Gastroesophageal sphincter (tissue), 4 donors: Measurements from ENCODE around the gene EML4. TPM values are rescaled to one million over a fixed set of nuclear protein-coding genes. Genes with fewer than 3 reads are reported as not detected.

Experiments used
- ATAC-seq: fragments of 150-250 bp; one replicate; pipeline ENCODE4 v1.9.1; 2016; ENCODE audit warnings: mild to moderate bottlenecking, moderate library complexity
- H3K27ac ChIP-seq, 4 donors: fragments of 200-600 bp; sonication (generic) in 3 of 4; 1 replicate in 3 of 4; 2 replicates in 1 of 4; pipeline ENCODE4 v1.5.1; 2016 to 2019
- H3K27me3 ChIP-seq: fragments of 200-600 bp; sonication (generic); one replicate; pipeline ENCODE4 v1.5.1; 2019
- H3K36me3 ChIP-seq, 2 donors: fragments of 200-600 bp; sonication (generic); one replicate each; pipeline ENCODE4 v1.5.1; 2019; ENCODE audit warnings: control low read depth in 1 of 2
- H3K4me1 ChIP-seq, 3 donors: fragments of 200-600 bp; sonication (generic); 1 replicate in 2 of 3; 2 replicates in 1 of 3; pipeline ENCODE4 v1.5.1; 2016 to 2019; ENCODE audit warnings: control low read depth in 2 of 3
- H3K4me3 ChIP-seq, 2 donors: fragments of 200-600 bp; sonication (generic); one replicate each; pipeline ENCODE4 v1.5.1; 2019; ENCODE audit warnings: mild to moderate bottlenecking in 1 of 2, moderate library complexity in 1 of 2
- H3K9me3 ChIP-seq, 3 donors: fragments of 200-600 bp; sonication (generic); one replicate each; pipeline ENCODE4 v1.5.1; 2017 to 2019; ENCODE audit warnings: control low read depth in 2 of 3
- EP300 ChIP-seq: sonication (generic); formaldehyde crosslinking; IDR thresholded peaks from one replicate; pipeline ENCODE4 v1.6.1; 2017; ENCODE audit warnings: antibody characterized with exemption, mild to moderate bottlenecking
- POLR2A ChIP-seq, 2 donors: fragments of 450-650 bp; IDR thresholded peaks; one replicate each; pipeline ENCODE4 v1.6.1; 2017; ENCODE audit warnings: antibody characterized with exemption in 2 of 2, mild to moderate bottlenecking in 2 of 2, moderate library complexity in 1 of 2
- POLR2AphosphoS5 ChIP-seq: sonication (generic); formaldehyde crosslinking; IDR thresholded peaks from one replicate; pipeline ENCODE4 v1.6.1; 2017; ENCODE audit warnings: antibody characterized with exemption
- WGBS, 2 donors: methylation state at CpG; one replicate each; pipeline ENCODE4 v1.1.5; 2018; ENCODE audit warnings: low coverage in 1 of 2; 5-methylcytosine and 5-hydroxymethylcytosine counted together
- total RNA-seq, 4 donors: library from RNA; depleted of rRNA; stranded (reverse); fragments of >200 nt; gene quantifications; one replicate each; pipeline ENCODE4 v1.1.0, GENCODE V29; 2016
- TF ChIP-seq, protein P1 (sequence below), 4 experiments: fragments of 200-600 bp in 2 of 4; fragments of 450-650 bp in 2 of 4; sonication (generic) in 1 of 4; IDR thresholded peaks; one replicate each; pipeline ENCODE4 v1.5.1; 2017 to 2019; ENCODE audit warnings: antibody characterized with exemption in 4 of 4, mild to moderate bottlenecking in 2 of 4, moderate library complexity in 2 of 4

Gene EML4
- total RNA-seq, 4 donors from 2014 or later = 18.5 to 31.4 (median 23.7) TPM

DNA sequence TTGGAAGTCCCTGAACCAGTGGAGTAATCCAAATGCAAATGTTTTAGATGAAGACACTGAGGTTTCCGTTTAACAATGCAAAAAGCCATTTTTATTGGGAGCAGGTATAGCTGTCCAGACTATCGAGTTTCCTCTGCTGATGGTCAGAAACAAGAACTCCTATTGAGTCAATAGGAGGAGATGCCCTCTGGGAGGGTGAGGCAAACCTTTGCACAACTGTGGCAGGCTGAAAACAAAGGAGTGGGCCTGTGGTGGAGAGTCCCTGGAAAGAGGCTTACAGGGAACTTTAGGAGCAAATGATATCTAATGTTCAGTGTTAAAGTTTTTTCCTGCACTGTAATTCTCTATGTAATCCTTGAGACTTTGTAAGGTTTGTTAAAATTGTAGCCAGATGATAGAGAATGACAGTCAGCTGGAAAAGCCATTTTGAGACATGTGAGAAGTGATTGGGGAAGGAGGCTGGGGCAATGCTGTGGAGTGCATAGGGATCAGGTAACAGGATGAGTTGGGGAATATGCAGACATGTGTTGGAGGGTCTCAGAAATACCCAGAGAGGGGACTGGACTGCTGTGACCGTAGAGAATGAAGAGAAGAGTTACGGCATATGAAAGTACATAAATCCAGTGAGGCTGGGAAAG is 15.1 kb upstream of the EML4 start:
- H3K36me3 ChIP-seq = no peaks in the 10 kb centered on the region
- no peak for ATAC-seq
- 92 to 100% methylated on average over 2 of the region's 4 CpGs for WGBS, 2 donors
- no peak for TF ChIP-seq POLR2AphosphoS5
- TF ChIP-seq, protein P1, sequence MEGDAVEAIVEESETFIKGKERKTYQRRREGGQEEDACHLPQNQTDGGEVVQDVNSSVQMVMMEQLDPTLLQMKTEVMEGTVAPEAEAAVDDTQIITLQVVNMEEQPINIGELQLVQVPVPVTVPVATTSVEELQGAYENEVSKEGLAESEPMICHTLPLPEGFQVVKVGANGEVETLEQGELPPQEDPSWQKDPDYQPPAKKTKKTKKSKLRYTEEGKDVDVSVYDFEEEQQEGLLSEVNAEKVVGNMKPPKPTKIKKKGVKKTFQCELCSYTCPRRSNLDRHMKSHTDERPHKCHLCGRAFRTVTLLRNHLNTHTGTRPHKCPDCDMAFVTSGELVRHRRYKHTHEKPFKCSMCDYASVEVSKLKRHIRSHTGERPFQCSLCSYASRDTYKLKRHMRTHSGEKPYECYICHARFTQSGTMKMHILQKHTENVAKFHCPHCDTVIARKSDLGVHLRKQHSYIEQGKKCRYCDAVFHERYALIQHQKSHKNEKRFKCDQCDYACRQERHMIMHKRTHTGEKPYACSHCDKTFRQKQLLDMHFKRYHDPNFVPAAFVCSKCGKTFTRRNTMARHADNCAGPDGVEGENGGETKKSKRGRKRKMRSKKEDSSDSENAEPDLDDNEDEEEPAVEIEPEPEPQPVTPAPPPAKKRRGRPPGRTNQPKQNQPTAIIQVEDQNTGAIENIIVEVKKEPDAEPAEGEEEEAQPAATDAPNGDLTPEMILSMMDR (IDR thresholded peaks at IDR 0.05) = no peak
- no peak for TF ChIP-seq POLR2A (IDR thresholded peaks at IDR 0.05)
- TF ChIP-seq EP300 = no peak
- H3K4me1 ChIP-seq = no peaks in the 10 kb centered on the region
- no peaks in the 10 kb centered on the region for H3K9me3 ChIP-seq
- H3K27ac ChIP-seq = no peak overlapping the region
- H3K27me3 ChIP-seq = no peaks in the 10 kb centered on the region
- no peak overlapping the region for H3K4me3 ChIP-seq

DNA sequence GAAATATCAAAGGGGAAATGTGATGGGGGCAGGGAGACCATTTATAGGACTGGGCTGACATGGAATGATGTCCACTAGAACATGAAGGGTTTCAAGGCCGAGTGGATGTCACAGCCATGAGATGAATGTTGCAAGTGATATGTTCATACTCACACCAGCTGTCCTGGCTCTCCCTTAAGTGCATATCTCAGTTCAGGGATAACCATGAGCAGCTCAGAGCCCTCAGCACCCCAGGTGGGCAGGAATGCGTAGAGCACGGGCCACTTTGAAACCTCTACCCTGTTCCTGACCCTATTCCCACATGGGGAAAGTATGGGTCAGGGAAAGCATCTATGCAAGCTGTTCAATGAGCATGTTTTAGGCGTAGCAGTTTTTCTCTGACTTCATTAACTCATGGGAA is 12.4 kb upstream of the EML4 start:
- WGBS, 2 donors = 80 to 90% methylated on average over 1 to 4 of the region's 4 CpGs
- Histone ChIP-seq H3K27ac (no peak overlapping the region), H3K27me3 (no peaks in the 10 kb centered on the region), H3K36me3 (no peaks in the 10 kb centered on the region), H3K9me3 (no peaks in the 10 kb centered on the region), H3K4me1 (no peaks in the 10 kb centered on the region), H3K4me3 (no peak overlapping the region)
- no peak for ATAC-seq
- TF ChIP-seq POLR2A (IDR thresholded peaks at IDR 0.05) (no peak), POLR2AphosphoS5 (no peak), EP300 (no peak)
- TF ChIP-seq, protein P1 (IDR thresholded peaks at IDR 0.05) = no peak

GRCh38 chr2:42161444-42161843 is 7.7 kb upstream of the EML4 start:
- ATAC-seq = no peak
- Histone ChIP-seq H3K9me3 (no peaks in the 10 kb centered on the region), H3K27ac (no peak overlapping the region), H3K4me3 (no peak overlapping the region), H3K27me3 (no peaks in the 10 kb centered on the region), H3K36me3 (no peaks in the 10 kb centered on the region), H3K4me1 (no peaks in the 10 kb centered on the region)
- no peak for TF ChIP-seq POLR2A (IDR thresholded peaks at IDR 0.05)
- no peak for TF ChIP-seq POLR2AphosphoS5
- TF ChIP-seq, protein P1 (IDR thresholded peaks at IDR 0.05) = no peak
- TF ChIP-seq EP300 = no peak

DNA sequence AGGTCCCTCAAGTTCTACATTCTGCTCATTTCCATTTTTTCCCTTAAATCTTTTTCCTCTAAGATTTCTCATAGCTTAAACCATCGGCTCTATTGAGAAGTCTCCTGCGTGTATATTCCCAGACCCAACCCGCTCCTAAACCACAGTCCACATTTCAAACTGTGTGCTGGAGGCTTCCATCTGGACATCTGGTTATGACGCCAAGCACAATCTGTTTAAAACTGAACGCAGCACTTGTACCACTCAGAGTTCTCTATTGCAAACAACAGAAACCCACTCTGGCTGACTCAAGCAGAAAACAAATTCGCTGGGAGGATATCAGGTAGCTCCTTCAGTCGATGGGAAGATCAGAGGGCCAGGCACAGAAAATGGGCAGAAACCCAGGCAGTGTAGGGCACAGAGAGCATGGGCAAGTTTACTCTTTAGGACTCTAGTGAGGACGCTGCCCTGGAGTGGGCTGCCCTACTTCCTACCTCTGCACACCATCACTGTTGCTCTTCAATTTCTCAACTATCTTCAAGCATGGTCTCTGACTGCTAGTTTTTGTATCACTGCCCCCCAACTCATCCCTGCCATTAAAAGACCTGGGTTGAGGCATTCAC is 5.6 kb upstream of the EML4 start:
- WGBS, 2 donors = 48 to 72% methylated on average over 4 to 6 of the region's 8 CpGs
- Histone ChIP-seq H3K27me3 (no peaks in the 10 kb centered on the region), H3K4me3 (no peak overlapping the region), H3K9me3 (no peaks in the 10 kb centered on the region), H3K27ac (no peak overlapping the region), H3K4me1 (peaks cover 0 to 4% (median under 1%) of the 10 kb centered on the region in 3 donors), H3K36me3 (no peaks in the 10 kb centered on the region)
- no peak for ATAC-seq
- no peak for TF ChIP-seq POLR2A (IDR thresholded peaks at IDR 0.05)
- TF ChIP-seq, protein P1 (IDR thresholded peaks at IDR 0.05) = no peak

GRCh38 chr2:42164046-42164445 is 5.1 kb upstream of the EML4 start:
- Histone ChIP-seq H3K4me1 (peaks cover 0 to 5% (median 4%) of the 10 kb centered on the region in 3 donors), H3K9me3 (no peaks in the 10 kb centered on the region), H3K4me3 (no peak overlapping the region), H3K27ac (no peak overlapping the region), H3K27me3 (no peaks in the 10 kb centered on the region), H3K36me3 (no peaks in the 10 kb centered on the region)
- ATAC-seq = no peak
- no peak for TF ChIP-seq POLR2AphosphoS5
- TF ChIP-seq, protein P1 (IDR thresholded peaks at IDR 0.05) = no peak
- TF ChIP-seq POLR2A (IDR thresholded peaks at IDR 0.05) = no peak
- TF ChIP-seq EP300 = no peak
- WGBS, 2 donors = 90 to 94% methylated on average over 3 of the region's 3 CpGs
